Sigmoid colon (tissue), 7 donors: ENCODE data around the gene PRIMA1. TPM values are rescaled to one million over a fixed set of nuclear protein-coding genes. Genes with fewer than 3 reads are reported as not detected.

Source experiments
- DNase-seq: peaks from one replicate; pipeline ENCODE4 v3.0.0-alpha.2; 2019
- H3K27ac ChIP-seq, 4 donors: fragments of 200-600 bp; sonication (generic); one replicate each; pipeline ENCODE4 v1.5.1; 2016 to 2019; ENCODE audit warnings: mild to moderate bottlenecking in 1 of 4
- H3K27me3 ChIP-seq, 3 donors: fragments of 200-600 bp; sonication (generic); one replicate each; pipeline ENCODE4 v1.5.1; 2019; ENCODE audit warnings: mild to moderate bottlenecking in 1 of 3
- H3K36me3 ChIP-seq, 4 donors: fragments of 200-600 bp; sonication (generic); one replicate each; pipeline ENCODE4 v1.5.1; 2016 to 2019
- H3K4me1 ChIP-seq, 4 donors: fragments of 200-600 bp; sonication (generic); one replicate each; pipeline ENCODE4 v1.5.1; 2017 to 2019
- H3K4me3 ChIP-seq, 4 donors: fragments of 200-600 bp; sonication (generic); one replicate each; pipeline ENCODE4 v1.5.1; 2017 to 2019; ENCODE audit warnings: mild to moderate bottlenecking in 2 of 4, moderate library complexity in 1 of 4
- H3K9me3 ChIP-seq, 4 donors: fragments of 200-600 bp in 3 of 4; sonication (generic) in 3 of 4; one replicate each; pipeline versions ENCODE4 v1.5.1 to v1.6.1; 2013 to 2019
- EP300 ChIP-seq, 4 donors: sonication (generic); formaldehyde crosslinking; IDR thresholded peaks; one replicate each; pipeline ENCODE4 v1.6.1; 2017; ENCODE audit warnings: antibody characterized with exemption in 4 of 4
- POLR2A ChIP-seq, 2 donors: fragments of 450-650 bp; IDR thresholded peaks; one replicate each; pipeline ENCODE4 v1.6.1; 2016; ENCODE audit warnings: antibody characterized with exemption in 2 of 2, mild to moderate bottlenecking in 2 of 2, moderate library complexity in 2 of 2
- POLR2AphosphoS5 ChIP-seq, 4 donors: sonication (generic); formaldehyde crosslinking; IDR thresholded peaks; one replicate each; pipeline ENCODE4 v1.6.1; 2017; ENCODE audit warnings: antibody characterized with exemption in 4 of 4
- WGBS, 2 donors: extraction: QIAGEN DNeasy Blood & Tissue Kit; methylation state at CpG; one replicate each; pipeline ENCODE4 v1.1.7; 2013; 5-methylcytosine and 5-hydroxymethylcytosine counted together
- intact Hi-C: fragments of 100-400 bp; cut with DNase I; formaldehyde crosslinking; loops from one replicate; pipeline ENCODE4 v1.15.1; 2023
- polyA plus RNA-seq, 3 donors: library from polyadenylated mRNA; stranded (reverse); fragments of 200-250 nt; gene quantifications; one replicate each; pipeline ENCODE4 v1.2.3, GENCODE V29; 2013
- total RNA-seq, 4 donors: library from RNA; depleted of rRNA; stranded (reverse); fragments of >200 nt; gene quantifications; one replicate each; pipeline ENCODE4 v1.1.0, GENCODE V29; 2016
- TF ChIP-seq, protein P1 (sequence below), 4 experiments: fragments of 450-650 bp in 3 of 4; fragments of 200-600 bp in 1 of 4; IDR thresholded peaks; one replicate each; pipeline ENCODE4 v1.5.1; 2016 to 2019; ENCODE audit warnings: antibody characterized with exemption in 4 of 4, mild to moderate bottlenecking in 3 of 4, moderate library complexity in 2 of 4
- donor health status: healthy with polysubstance abuse.
- donor health status: Bipolar disorder and iron deficiency.
- donor health status: healthy.

PRIMA1 gene
- total and polyA plus RNA-seq, 7 donors, result 0.23 to 21.9 (median 7.6) TPM

DNA sequence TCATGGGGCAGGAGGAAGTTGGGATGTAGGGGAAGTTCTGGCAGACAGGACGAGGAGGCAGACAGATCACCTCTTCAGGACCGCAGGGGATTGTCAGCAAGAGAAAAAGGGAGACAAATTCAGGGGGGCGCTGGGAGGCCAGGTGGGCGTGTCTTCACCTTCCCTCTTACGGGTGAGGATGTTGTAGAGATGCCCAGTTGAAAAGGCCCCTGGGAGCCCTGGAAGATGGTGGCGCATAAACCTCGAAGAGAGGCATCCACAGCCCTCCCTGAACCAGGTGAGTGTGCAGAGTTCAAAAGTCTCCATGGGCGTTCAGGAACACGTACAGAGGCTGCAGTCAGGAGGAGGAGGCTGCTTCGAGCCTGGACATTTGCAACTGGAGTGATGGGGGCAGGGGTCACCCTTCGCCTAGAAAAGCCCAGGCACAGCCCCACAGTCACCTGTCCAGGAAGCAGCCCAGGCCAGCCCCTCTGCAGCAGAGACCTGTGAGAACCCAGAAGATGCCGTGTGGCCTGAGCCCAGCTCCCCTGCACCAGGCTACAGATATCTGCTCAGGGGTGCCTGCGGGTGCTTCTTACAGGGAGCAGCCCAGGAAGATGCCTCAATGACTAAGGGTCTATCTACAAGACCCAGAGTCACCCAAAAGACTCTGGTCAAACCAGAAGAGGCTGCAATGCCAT, 74.4 kb downstream of the PRIMA1 start:
- intact Hi-C loops, result no loop called here
- H3K4me1 ChIP-seq, result no peaks in the 10 kb centered on the region
- peak; percentile 61 for DNase-seq
- TF ChIP-seq, protein P1, sequence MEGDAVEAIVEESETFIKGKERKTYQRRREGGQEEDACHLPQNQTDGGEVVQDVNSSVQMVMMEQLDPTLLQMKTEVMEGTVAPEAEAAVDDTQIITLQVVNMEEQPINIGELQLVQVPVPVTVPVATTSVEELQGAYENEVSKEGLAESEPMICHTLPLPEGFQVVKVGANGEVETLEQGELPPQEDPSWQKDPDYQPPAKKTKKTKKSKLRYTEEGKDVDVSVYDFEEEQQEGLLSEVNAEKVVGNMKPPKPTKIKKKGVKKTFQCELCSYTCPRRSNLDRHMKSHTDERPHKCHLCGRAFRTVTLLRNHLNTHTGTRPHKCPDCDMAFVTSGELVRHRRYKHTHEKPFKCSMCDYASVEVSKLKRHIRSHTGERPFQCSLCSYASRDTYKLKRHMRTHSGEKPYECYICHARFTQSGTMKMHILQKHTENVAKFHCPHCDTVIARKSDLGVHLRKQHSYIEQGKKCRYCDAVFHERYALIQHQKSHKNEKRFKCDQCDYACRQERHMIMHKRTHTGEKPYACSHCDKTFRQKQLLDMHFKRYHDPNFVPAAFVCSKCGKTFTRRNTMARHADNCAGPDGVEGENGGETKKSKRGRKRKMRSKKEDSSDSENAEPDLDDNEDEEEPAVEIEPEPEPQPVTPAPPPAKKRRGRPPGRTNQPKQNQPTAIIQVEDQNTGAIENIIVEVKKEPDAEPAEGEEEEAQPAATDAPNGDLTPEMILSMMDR (IDR thresholded peaks at IDR 0.05), result no peak
- no peak for TF ChIP-seq POLR2AphosphoS5 (IDR thresholded peaks at IDR 0.05)
- no peak for TF ChIP-seq POLR2A (IDR thresholded peaks at IDR 0.05)
- no peak for TF ChIP-seq EP300 (IDR thresholded peaks at IDR 0.05)
- H3K9me3 ChIP-seq, result no peaks in the 10 kb centered on the region
- H3K27ac ChIP-seq, result no peak overlapping the region
- 68 to 72% methylated on average over 13 of the region's 13 CpGs for WGBS, 2 donors
- H3K27me3 ChIP-seq, result peaks cover 0 to 4% (median 0%) of the 10 kb centered on the region in 3 donors
- H3K4me3 ChIP-seq, result no peak overlapping the region
- H3K36me3 ChIP-seq, result no peaks in the 10 kb centered on the region

DNA sequence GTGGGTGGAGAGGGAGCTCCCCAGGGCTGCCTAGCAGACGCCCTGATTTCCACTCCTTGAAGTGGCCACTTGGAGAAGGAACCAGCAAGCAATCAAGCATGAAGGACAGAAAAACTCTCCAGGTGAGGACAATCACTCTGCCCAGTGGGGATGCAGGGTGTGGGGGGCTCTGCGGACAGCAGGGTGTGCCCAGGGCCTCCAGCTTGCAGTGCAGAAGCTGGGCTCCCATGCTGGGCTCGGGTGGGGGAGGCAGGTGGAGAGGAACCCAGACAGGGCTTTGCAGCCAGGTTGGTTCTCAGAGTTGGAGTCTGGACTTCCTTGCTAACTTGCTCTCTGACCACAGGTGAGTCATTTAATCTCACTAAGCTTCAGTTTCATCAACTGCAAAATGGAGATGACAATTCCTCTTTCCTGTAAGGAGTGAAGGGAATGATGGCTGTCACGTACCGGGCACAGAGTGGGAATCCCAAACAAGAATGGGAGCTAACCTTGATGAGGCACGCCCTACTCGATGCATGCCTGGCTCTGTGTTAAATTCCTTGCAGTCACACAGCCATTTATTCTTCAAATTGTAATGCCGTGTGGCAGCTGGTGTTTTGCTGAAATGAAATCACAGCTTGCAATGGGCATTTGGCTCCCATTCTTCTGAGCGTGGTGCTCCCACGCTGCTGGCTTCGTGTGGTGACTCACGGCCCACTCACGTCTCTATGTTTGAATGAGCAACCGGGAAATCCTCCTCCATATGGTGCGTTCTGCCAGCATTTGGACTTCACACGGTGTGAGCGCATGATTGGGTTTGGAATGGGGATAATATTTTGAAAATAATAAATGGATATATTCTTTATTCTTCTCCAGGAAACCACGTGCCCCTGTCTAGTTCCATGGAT, 75.2 kb downstream of the PRIMA1 start:
- WGBS, 2 donors, result 72 to 81% methylated on average over 18 of the region's 18 CpGs
- Histone ChIP-seq H3K4me3 (no peak overlapping the region), H3K36me3 (no peaks in the 10 kb centered on the region), H3K27me3 (peaks cover 0 to 4% (median 0%) of the 10 kb centered on the region in 3 donors), H3K9me3 (no peaks in the 10 kb centered on the region), H3K4me1 (no peaks in the 10 kb centered on the region), H3K27ac (no peak overlapping the region)
- DNase-seq, result peak; percentile 49
- intact Hi-C loops, result no loop called here
- no peak for TF ChIP-seq EP300 (IDR thresholded peaks at IDR 0.05)
- no peak for TF ChIP-seq POLR2AphosphoS5 (IDR thresholded peaks at IDR 0.05)
- no peak for TF ChIP-seq POLR2A (IDR thresholded peaks at IDR 0.05)
- TF ChIP-seq, protein P1 (IDR thresholded peaks at IDR 0.05), result no peak

- H3K27me3 ChIP-seq, result peaks cover 0 to 4% (median 0%) of the 10 kb centered on the region in 3 donors
- H3K4me1 ChIP-seq, result no peaks in the 10 kb centered on the region
- H3K9me3 ChIP-seq, result no peaks in the 10 kb centered on the region
- no peak overlapping the region for H3K27ac ChIP-seq
- WGBS, 2 donors, result 54 to 72% methylated on average over 9 of the region's 9 CpGs
- H3K4me3 ChIP-seq, result no peak overlapping the region
- H3K36me3 ChIP-seq, result no peaks in the 10 kb centered on the region
- DNase-seq, result peak; percentile 25
- intact Hi-C loops, result no loop called here
- TF ChIP-seq EP300 (IDR thresholded peaks at IDR 0.05) (no peak), POLR2A (IDR thresholded peaks at IDR 0.05) (no peak), POLR2AphosphoS5 (IDR thresholded peaks at IDR 0.05) (no peak)
- TF ChIP-seq, protein P1 (IDR thresholded peaks at IDR 0.05), result no peak
Measured at GRCh38 chr14:93712079-93712837, 76.0 kb downstream of the PRIMA1 start.

DNA sequence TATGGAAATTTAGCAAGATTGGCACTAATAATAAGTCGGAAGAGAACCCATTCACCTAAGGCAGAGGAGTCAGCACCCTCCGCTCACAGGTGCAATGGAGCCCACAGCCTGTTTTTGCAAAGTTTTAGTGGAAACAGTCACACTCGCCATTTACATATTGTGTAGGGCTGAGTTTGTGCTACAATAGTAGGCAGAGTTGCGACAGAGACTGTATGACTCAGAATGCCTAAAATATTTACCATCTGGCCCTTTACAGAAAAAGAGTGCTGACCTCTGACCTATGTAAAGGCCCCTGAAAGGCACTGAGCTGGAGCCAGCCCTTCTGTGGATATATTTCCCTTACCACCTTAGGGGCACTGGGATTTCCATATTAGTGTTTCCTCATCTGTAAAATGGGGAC, 79.0 kb downstream of the PRIMA1 start:
- no peaks in the 10 kb centered on the region for H3K9me3 ChIP-seq
- TF ChIP-seq, protein P1 (IDR thresholded peaks at IDR 0.05), result no peak
- TF ChIP-seq EP300 (IDR thresholded peaks at IDR 0.05) (no peak), POLR2A (IDR thresholded peaks at IDR 0.05) (no peak), POLR2AphosphoS5 (IDR thresholded peaks at IDR 0.05) (no peak)
- peaks cover 0 to 4% (median 0%) of the 10 kb centered on the region in 3 donors for H3K27me3 ChIP-seq
- no peaks in the 10 kb centered on the region for H3K36me3 ChIP-seq
- H3K27ac ChIP-seq, result no peak overlapping the region
- H3K4me3 ChIP-seq, result no peak overlapping the region
- no peak for DNase-seq
- WGBS, 2 donors, result 86 to 87% methylated on average over 4 of the region's 4 CpGs
- H3K4me1 ChIP-seq, result no peaks in the 10 kb centered on the region
- intact Hi-C loops, result no loop called here
